ENCODE results near the gene FCN3. TPM values are rescaled to one million over a fixed set of nuclear protein-coding genes. Genes with fewer than 3 reads are reported as not detected.
A peak's percentile ranks its signal among the peaks of the same experiment; 100 is the strongest.

FCN3 gene
- total and polyA plus RNA-seq, 9 of the 15 experiments (the other 6 are each of a cell fraction or from before 2014, with no cell fraction given), result 0.49 TPM; not detected in 8

DNA sequence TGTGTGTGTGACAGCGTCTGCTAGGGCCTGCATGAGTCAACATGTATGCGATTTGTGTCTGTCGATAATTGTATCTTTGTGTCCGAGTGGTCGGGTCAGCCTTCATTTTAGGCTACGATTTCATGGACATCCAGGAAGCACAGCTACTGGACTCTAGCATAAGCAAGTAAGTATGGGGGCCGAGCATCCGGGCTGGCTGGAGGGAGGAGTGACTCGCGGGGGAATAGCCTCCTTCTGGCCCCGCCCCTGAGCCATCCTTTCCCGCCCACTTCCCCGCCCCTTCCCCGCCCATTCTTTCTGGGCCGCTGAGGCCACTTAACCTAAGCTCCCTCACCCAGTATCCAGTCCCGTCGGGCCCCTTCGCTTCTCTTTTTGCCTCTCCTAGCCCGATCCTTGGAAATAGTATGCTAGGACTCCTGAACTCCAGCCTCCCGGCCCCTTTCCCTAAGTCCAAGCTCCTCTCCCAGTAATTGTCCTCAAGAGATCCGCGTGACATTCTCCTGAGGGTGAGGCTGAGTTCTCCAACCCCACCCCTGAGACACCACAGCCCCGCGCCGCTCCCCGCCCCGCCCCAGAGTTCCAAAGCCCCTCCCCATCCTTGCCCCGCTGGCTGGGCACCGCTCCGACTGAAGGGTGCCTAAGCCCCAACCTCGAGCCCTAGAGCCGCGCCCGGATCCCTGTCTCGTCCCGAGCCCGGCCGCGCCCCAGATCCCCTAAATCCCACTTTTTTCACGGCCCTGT, 9.1 kb downstream of the FCN3 start (continued):
- no peak for TF ChIP-seq ZNF655 (CRISPR knock-in tag; IDR thresholded peaks at IDR 0.05)
- TF ChIP-seq PRDM10 (IDR thresholded peaks at IDR 0.05; ENCODE audit: partially characterized antibody), result peak; percentile 90
- TF ChIP-seq MYBL2 (IDR thresholded peaks at IDR 0.05; ENCODE audit: low read depth), result no peak
- no peak for TF ChIP-seq MYBL2 (CRISPR knock-in tag; IDR thresholded peaks at IDR 0.05; ENCODE audit: borderline replicate concordance)
- no peak for TF ChIP-seq CSDE1 (IDR thresholded peaks at IDR 0.05)
- TF ChIP-seq ZBED1 (IDR thresholded peaks at IDR 0.05), result 0 out of 2 replicates have a peak, but pooled peaks have one; percentile 33
- TF ChIP-seq, protein P1, sequence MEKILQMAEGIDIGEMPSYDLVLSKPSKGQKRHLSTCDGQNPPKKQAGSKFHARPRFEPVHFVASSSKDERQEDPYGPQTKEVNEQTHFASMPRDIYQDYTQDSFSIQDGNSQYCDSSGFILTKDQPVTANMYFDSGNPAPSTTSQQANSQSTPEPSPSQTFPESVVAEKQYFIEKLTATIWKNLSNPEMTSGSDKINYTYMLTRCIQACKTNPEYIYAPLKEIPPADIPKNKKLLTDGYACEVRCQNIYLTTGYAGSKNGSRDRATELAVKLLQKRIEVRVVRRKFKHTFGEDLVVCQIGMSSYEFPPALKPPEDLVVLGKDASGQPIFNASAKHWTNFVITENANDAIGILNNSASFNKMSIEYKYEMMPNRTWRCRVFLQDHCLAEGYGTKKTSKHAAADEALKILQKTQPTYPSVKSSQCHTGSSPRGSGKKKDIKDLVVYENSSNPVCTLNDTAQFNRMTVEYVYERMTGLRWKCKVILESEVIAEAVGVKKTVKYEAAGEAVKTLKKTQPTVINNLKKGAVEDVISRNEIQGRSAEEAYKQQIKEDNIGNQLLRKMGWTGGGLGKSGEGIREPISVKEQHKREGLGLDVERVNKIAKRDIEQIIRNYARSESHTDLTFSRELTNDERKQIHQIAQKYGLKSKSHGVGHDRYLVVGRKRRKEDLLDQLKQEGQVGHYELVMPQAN (IDR thresholded peaks at IDR 0.05; ENCODE audit: borderline replicate concordance), result 0 out of 2 replicates have a peak, but pooled peaks have one; percentile 34
- 0 out of 2 replicates have a peak, but pooled peaks have one; percentile 22 for TF ChIP-seq NFRKB (IDR thresholded peaks at IDR 0.05; ENCODE audit: low read depth)
- TF ChIP-seq ZNF384 (IDR thresholded peaks at IDR 0.05; ENCODE audit: low read depth, low read length), result no peak
- no peak for TF ChIP-seq ARID2 (IDR thresholded peaks at IDR 0.05)
- no peak for TF ChIP-seq RHOXF2B (CRISPR knock-in tag; conservative IDR thresholded peaks at IDR 0.05)
- TF ChIP-seq ZBTB7A (IDR thresholded peaks at IDR 0.05; ENCODE audit: borderline replicate concordance, control insufficient read depth, low read depth, low read length), result peak; percentile 42
- TF ChIP-seq FOXJ3 (CRISPR knock-in tag; IDR thresholded peaks at IDR 0.05), result no peak
- no peak for TF ChIP-seq HNRNPK (IDR thresholded peaks at IDR 0.05; ENCODE audit: low read depth, low read length, poor library complexity, severe bottlenecking)
- TF ChIP-seq, protein P2, sequence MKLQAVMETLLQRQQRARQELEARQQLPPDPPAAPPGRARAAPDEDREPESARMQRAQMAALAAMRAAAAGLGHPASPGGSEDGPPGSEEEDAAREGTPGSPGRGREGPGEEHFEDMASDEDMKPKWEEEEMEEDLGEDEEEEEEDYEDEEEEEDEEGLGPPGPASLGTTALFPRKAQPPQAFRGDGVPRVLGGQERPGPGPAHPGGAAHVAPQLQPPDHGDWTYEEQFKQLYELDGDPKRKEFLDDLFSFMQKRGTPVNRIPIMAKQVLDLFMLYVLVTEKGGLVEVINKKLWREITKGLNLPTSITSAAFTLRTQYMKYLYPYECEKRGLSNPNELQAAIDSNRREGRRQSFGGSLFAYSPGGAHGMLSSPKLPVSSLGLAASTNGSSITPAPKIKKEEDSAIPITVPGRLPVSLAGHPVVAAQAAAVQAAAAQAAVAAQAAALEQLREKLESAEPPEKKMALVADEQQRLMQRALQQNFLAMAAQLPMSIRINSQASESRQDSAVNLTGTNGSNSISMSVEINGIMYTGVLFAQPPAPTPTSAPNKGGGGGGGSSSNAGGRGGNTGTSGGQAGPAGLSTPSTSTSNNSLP (IDR thresholded peaks at IDR 0.05; ENCODE audit: borderline replicate concordance, low read depth, low read length), result no peak
- no peak for TF ChIP-seq FOXK1 (CRISPR knock-in tag; IDR thresholded peaks at IDR 0.05; ENCODE audit: borderline replicate concordance)
- TF ChIP-seq TEAD1 (CRISPR knock-in tag; IDR thresholded peaks at IDR 0.05), result peak in 1 of 2 experiments; percentile 19; a peak in 2 of 4 replicates
- TF ChIP-seq POLR2AphosphoS5 (IDR thresholded peaks at IDR 0.05; ENCODE audit: control insufficient read depth, insufficient read depth, low read depth, low read length), result peak; percentile 65
- no peak for TF ChIP-seq KLF6 (CRISPR knock-in tag; IDR thresholded peaks at IDR 0.05; ENCODE audit: borderline replicate concordance)
